Stimulated activated CD8-positive, alpha-beta memory T cell treated with anti-CD3 and anti-CD28 coated beads, Interleukin-7, amount 100 ng/mL, for 24 hours (primary cell): ENCODE measurements around the gene MARS2.
"Not testable (repeated sequence)": the region's sequence is repeated elsewhere in the genome, so short reads cannot be mapped to it uniquely, and the experiment has no call there.

Experiments used
- DNase-seq: peaks from one replicate; pipeline ENCODE4 v3.0.0-alpha.2; 2020; ENCODE audit warnings: low read depth

The MARS2 gene

GRCh38 chr2:197706839-197707207 is 1.7 kb downstream of the MARS2 start:
- no peak for DNase-seq

GRCh38 chr2:197707316-197708213 is 2.4 kb downstream of the MARS2 start:
- DNase-seq: no peak

GRCh38 chr2:197708331-197708730 is 3.2 kb downstream of the MARS2 start:
- no peak for DNase-seq

- not testable (repeated sequence) for DNase-seq
Observed at GRCh38 chr2:197709140-197709539, 4.0 kb downstream of the MARS2 start.

- no peak for DNase-seq
Observed at GRCh38 chr2:197710424-197711042, 5.4 kb downstream of the MARS2 start.

- DNase-seq: no peak
Observed at GRCh38 chr2:197711578-197711977, 6.4 kb downstream of the MARS2 start.

GRCh38 chr2:197713271-197713670 is 8.1 kb downstream of the MARS2 start:
- DNase-seq: no peak

GRCh38 chr2:197717863-197718262 is 12.7 kb downstream of the MARS2 start:
- DNase-seq: no peak

- DNase-seq: no peak
Observed at GRCh38 chr2:197727011-197727410, 21.8 kb downstream of the MARS2 start.

GRCh38 chr2:197728555-197729544 is 23.7 kb downstream of the MARS2 start:
- DNase-seq: not testable (repeated sequence)

- DNase-seq: no peak
Observed at GRCh38 chr2:197740200-197740599, 35.0 kb downstream of the MARS2 start.
